Left lung (tissue), 10 donors: Measurements from ENCODE around the gene BCAS1. TPM values are rescaled to one million over a fixed set of nuclear protein-coding genes. Genes with fewer than 3 reads are reported as not detected.

ENCODE experiments used
- ATAC-seq: fragments of 200-7000 bp; cut with Tn5 transposase; one replicate; pipeline ENCODE4 v1.9.1; 2020; ENCODE audit warnings: moderate library complexity
- DNase-seq, 4 donors: peaks; one replicate each; pipeline ENCODE4 v3.0.0-alpha.2; 2013 to 2020
- H3K27ac ChIP-seq, 2 donors: fragments of 200-600 bp; sonication (generic) in 1 of 2; one replicate each; pipeline versions ENCODE4 v1.5.0 to v1.8.0; 2020 to 2021
- H3K27me3 ChIP-seq, 2 donors: fragments of 200-600 bp; sonication (generic) in 1 of 2; one replicate each; pipeline versions ENCODE4 v1.5.0 to v1.8.0; 2020 to 2021
- H3K36me3 ChIP-seq, 2 donors: fragments of 200-600 bp; sonication (generic) in 1 of 2; one replicate each; pipeline versions ENCODE4 v1.5.0 to v1.8.0; 2020 to 2021
- H3K4me1 ChIP-seq, 2 donors: fragments of 200-600 bp; one replicate each; pipeline ENCODE4 v1.8.0; 2021
- H3K4me3 ChIP-seq, 2 donors: fragments of 200-600 bp; sonication (generic) in 1 of 2; one replicate each; pipeline versions ENCODE4 v1.5.0 to v1.8.0; 2020 to 2021; ENCODE audit warnings: mild to moderate bottlenecking in 1 of 2
- H3K9me3 ChIP-seq, 2 donors: fragments of 200-600 bp; sonication (generic) in 1 of 2; one replicate each; pipeline versions ENCODE4 v1.5.0 to v1.8.0; 2020 to 2021
- CTCF ChIP-seq, 2 donors: fragments of 200-600 bp; sonication (generic) in 1 of 2; IDR thresholded peaks; one replicate each; pipeline versions ENCODE4 v1.5.0 to v1.8.0; 2021; ENCODE audit warnings: antibody characterized with exemption in 2 of 2
- intact Hi-C, 2 donors: fragments of 100-400 bp; cut with DNase I; formaldehyde crosslinking; loops; one replicate each; pipeline versions ENCODE4 v1.11.2 to v1.14.2; 2022
- polyA plus RNA-seq, 6 donors: library from polyadenylated mRNA; unstranded; fragments of 120-200 nt; gene quantifications; one replicate each; pipeline ENCODE4 v1.2.1, GENCODE V29; 2013; ENCODE audit not compliant: insufficient read length in 6 of 6
- total RNA-seq, 2 donors: library from RNA; stranded (reverse); fragmentation: NEBNext Ultra II Directional; extraction: Animal tissue kit (Norgen Biotek cat#: 25700); gene quantifications; one replicate each; pipeline ENCODE4 v1.2.1, GENCODE V29; 2021
- donor health status: DM: no; HTN: yes; CAD: no.
- donor health status: DM: no; HTN: no; CAD: no.

Gene BCAS1
- total and polyA plus RNA-seq, 8 donors: 0.44 to 1.6 (median 0.81) TPM

GRCh38 chr20:53993310-53993709, 77.1 kb downstream of the BCAS1 start:
- H3K4me1 ChIP-seq: no peaks in the 10 kb centered on the region
- intact Hi-C loops: no loop called here
- no peak overlapping the region for H3K27ac ChIP-seq
- H3K27me3 ChIP-seq: no peaks in the 10 kb centered on the region
- ATAC-seq (no peak), DNase-seq (no peak)
- H3K4me3 ChIP-seq: no peak overlapping the region
- no peak for TF ChIP-seq CTCF (IDR thresholded peaks at IDR 0.05)
- H3K9me3 ChIP-seq: no peaks in the 10 kb centered on the region
- H3K36me3 ChIP-seq: no peaks in the 10 kb centered on the region

- intact Hi-C loops: no loop called here
- DNase-seq (no peak), ATAC-seq (no peak)
- no peak for TF ChIP-seq CTCF (IDR thresholded peaks at IDR 0.05)
- no peaks in the 10 kb centered on the region for H3K27me3 ChIP-seq
- no peaks in the 10 kb centered on the region for H3K4me1 ChIP-seq
- H3K36me3 ChIP-seq: no peaks in the 10 kb centered on the region
- no peak overlapping the region for H3K27ac ChIP-seq
- no peak overlapping the region for H3K4me3 ChIP-seq
- H3K9me3 ChIP-seq: no peaks in the 10 kb centered on the region
These were observed 79.5 kb downstream of the BCAS1 start for GRCh38 chr20:53990768-53991450.

GRCh38 chr20:53990003-53990402, 80.4 kb downstream of the BCAS1 start:
- DNase-seq: no peak
- ATAC-seq: no peak
- Histone ChIP-seq H3K27me3 (no peaks in the 10 kb centered on the region), H3K36me3 (no peaks in the 10 kb centered on the region), H3K4me1 (no peaks in the 10 kb centered on the region), H3K4me3 (no peak overlapping the region), H3K9me3 (no peaks in the 10 kb centered on the region), H3K27ac (no peak overlapping the region)
- intact Hi-C loops: no loop called here
- TF ChIP-seq CTCF (IDR thresholded peaks at IDR 0.05): no peak

GRCh38 chr20:53989401-53989800, 81.0 kb downstream of the BCAS1 start:
- DNase-seq: no peak
- H3K27me3 ChIP-seq: no peaks in the 10 kb centered on the region
- no peak for TF ChIP-seq CTCF (IDR thresholded peaks at IDR 0.05)

GRCh38 chr20:53986037-53986650, 84.2 kb downstream of the BCAS1 start:
- TF ChIP-seq CTCF (IDR thresholded peaks at IDR 0.05): no peak
- intact Hi-C loops: no loop called here
- Histone ChIP-seq H3K9me3 (no peaks in the 10 kb centered on the region), H3K27me3 (no peaks in the 10 kb centered on the region), H3K27ac (no peak overlapping the region), H3K4me3 (no peak overlapping the region), H3K36me3 (no peaks in the 10 kb centered on the region), H3K4me1 (no peaks in the 10 kb centered on the region)
- no peak for DNase-seq
- ATAC-seq: no peak

More at GRCh38 chr20:53989401-53989800, 81.0 kb downstream of the BCAS1 start:
- no peaks in the 10 kb centered on the region for H3K36me3 ChIP-seq
- no peak overlapping the region for H3K27ac ChIP-seq
- ATAC-seq: no peak
- H3K4me3 ChIP-seq: no peak overlapping the region
- H3K9me3 ChIP-seq: no peaks in the 10 kb centered on the region
- H3K4me1 ChIP-seq: no peaks in the 10 kb centered on the region
- intact Hi-C loops: no loop called here
